Esophagus mucosa (tissue), 1 donor: ENCODE measurements around the gene OPA3. TPM values are rescaled to one million over a fixed set of nuclear protein-coding genes. Genes with fewer than 3 reads are reported as not detected.

Experiments
- total RNA-seq: library from RNA; stranded (reverse); gene quantifications from one replicate; pipeline ENCODE4 v1.2.4, GENCODE V29; 2023
- donor health status: DM: yes; HTN: yes; CAD: no.

The OPA3 gene
- total RNA-seq, 1 donor from 2014 or later, result 10.0 TPM

Other genes with a start within 250 kb of the OPA3 start
- 17.5 TPM for gene KLC3, start 244.1 kb downstream of the OPA3 start, total RNA-seq
- gene ERCC2, start 214.2 kb downstream of the OPA3 start, total RNA-seq, result 10.6 TPM
- 186 TPM for gene PPP1R13L, start 179.7 kb downstream of the OPA3 start, total RNA-seq
- gene POLR1G, start 178.2 kb downstream of the OPA3 start, total RNA-seq, result 6.5 TPM
- 48.5 TPM for gene ERCC1, start 160.9 kb downstream of the OPA3 start, total RNA-seq
- 2.5 TPM for gene FOSB, start 116.8 kb downstream of the OPA3 start, total RNA-seq
- gene RTN2, start 87.8 kb downstream of the OPA3 start, total RNA-seq, result 1.4 TPM
- 2.4 TPM for gene PPM1N, start 86.4 kb downstream of the OPA3 start, total RNA-seq
- gene VASP, start 77.3 kb downstream of the OPA3 start, total RNA-seq, result 48.8 TPM
- gene GPR4, start 17.4 kb upstream of the OPA3 start, total RNA-seq, result 0.56 TPM
- 85.4 TPM for gene EML2, start 54.6 kb upstream of the OPA3 start, total RNA-seq
- 0.16 TPM for gene GIPR, start 83.4 kb upstream of the OPA3 start, total RNA-seq
- gene SNRPD2, start 107.2 kb upstream of the OPA3 start, total RNA-seq, result 387 TPM
- gene QPCTL, start 107.9 kb upstream of the OPA3 start, total RNA-seq, result 5.7 TPM
- 30.3 TPM for gene FBXO46, start 146.1 kb upstream of the OPA3 start, total RNA-seq
- gene MEIOSIN, start 148.6 kb upstream of the OPA3 start, total RNA-seq, result not detected
- gene SIX5, start 184.4 kb upstream of the OPA3 start, total RNA-seq, result 8.8 TPM
- gene DMPK, start 197.7 kb upstream of the OPA3 start, total RNA-seq, result 15.5 TPM
- gene DMWD, start 208.0 kb upstream of the OPA3 start, total RNA-seq, result 17.4 TPM
- gene RSPH6A, start 230.5 kb upstream of the OPA3 start, total RNA-seq, result 0.12 TPM